HG03045 (cell line): ENCODE measurements around the gene TUBB2A.
A peak's percentile ranks its signal among the peaks of the same experiment; 100 is the strongest.
"Not testable (repeated sequence)": the region's sequence is repeated elsewhere in the genome, so short reads cannot be mapped to it uniquely, and the experiment has no call there.

Source experiments
- ATAC-seq: cut with Tn5 transposase; IDR thresholded peaks from one replicate; pipeline ENCODE4 v1.9.1; 2021; ENCODE audit warnings: mild to moderate bottlenecking, moderate library complexity; ENCODE audit not compliant: unreplicated experiment

TUBB2A gene

GRCh38 chr6:3157131-3157933 lies at the start of gene TUBB2A:
Gene TUBB2A, minus strand, starts transcription at chr6:3157544. Its CDS starts 81 bp downstream, at chr6:3157463.
- peak; percentile 82 for ATAC-seq

- no peak for ATAC-seq
Measured at GRCh38 chr6:3206339-3207015, 49.1 kb upstream of the TUBB2A start.

GRCh38 chr6:3205913-3206312 lies 48.6 kb upstream of the TUBB2A start:
- ATAC-seq, result no peak

- ATAC-seq, result no peak
Measured at GRCh38 chr6:3204921-3205320, 47.6 kb upstream of the TUBB2A start.

GRCh38 chr6:3202999-3203696 lies 45.8 kb upstream of the TUBB2A start:
- no peak for ATAC-seq

- no peak for ATAC-seq
Measured at GRCh38 chr6:3201388-3201787, 44.0 kb upstream of the TUBB2A start.

GRCh38 chr6:3200682-3201081 lies 43.3 kb upstream of the TUBB2A start:
- no peak for ATAC-seq

GRCh38 chr6:3199382-3199781 lies 42.0 kb upstream of the TUBB2A start:
- ATAC-seq, result no peak

- ATAC-seq, result not testable (repeated sequence)
Measured at GRCh38 chr6:3197734-3198133, 40.4 kb upstream of the TUBB2A start.

GRCh38 chr6:3196770-3197169 lies 39.4 kb upstream of the TUBB2A start:
- ATAC-seq, result no peak

GRCh38 chr6:3195695-3196497 lies 38.6 kb upstream of the TUBB2A start:
- ATAC-seq, result no peak

- ATAC-seq, result no peak
Measured at GRCh38 chr6:3195420-3195694, 38.0 kb upstream of the TUBB2A start.

GRCh38 chr6:3194535-3195419 lies 37.4 kb upstream of the TUBB2A start:
- ATAC-seq, result no peak

- no peak for ATAC-seq
Measured at GRCh38 chr6:3193102-3193849, 35.9 kb upstream of the TUBB2A start.

- no peak for ATAC-seq
Measured at GRCh38 chr6:3190779-3191178, 33.4 kb upstream of the TUBB2A start.

GRCh38 chr6:3190056-3190455 lies 32.7 kb upstream of the TUBB2A start:
- ATAC-seq, result no peak

GRCh38 chr6:3189192-3189591 lies 31.8 kb upstream of the TUBB2A start:
- ATAC-seq, result not testable (repeated sequence)

- no peak for ATAC-seq
Measured at GRCh38 chr6:3188262-3188661, 30.9 kb upstream of the TUBB2A start.

- no peak for ATAC-seq
Measured at GRCh38 chr6:3186974-3187382, 29.6 kb upstream of the TUBB2A start.
